Left lung (tissue), 10 donors: Measurements from ENCODE around the gene AP1G2. TPM values are rescaled to one million over a fixed set of nuclear protein-coding genes. Genes with fewer than 3 reads are reported as not detected.

Experiments used
- ATAC-seq: fragments of 200-7000 bp; cut with Tn5 transposase; one replicate; pipeline ENCODE4 v1.9.1; 2020; ENCODE audit warnings: moderate library complexity
- DNase-seq, 4 donors: peaks; one replicate each; pipeline ENCODE4 v3.0.0-alpha.2; 2013 to 2020
- H3K27ac ChIP-seq, 2 donors: fragments of 200-600 bp; sonication (generic) in 1 of 2; one replicate each; pipeline versions ENCODE4 v1.5.0 to v1.8.0; 2020 to 2021
- H3K27me3 ChIP-seq, 2 donors: fragments of 200-600 bp; sonication (generic) in 1 of 2; one replicate each; pipeline versions ENCODE4 v1.5.0 to v1.8.0; 2020 to 2021
- H3K36me3 ChIP-seq, 2 donors: fragments of 200-600 bp; sonication (generic) in 1 of 2; one replicate each; pipeline versions ENCODE4 v1.5.0 to v1.8.0; 2020 to 2021
- H3K4me1 ChIP-seq, 2 donors: fragments of 200-600 bp; one replicate each; pipeline ENCODE4 v1.8.0; 2021
- H3K4me3 ChIP-seq, 2 donors: fragments of 200-600 bp; sonication (generic) in 1 of 2; one replicate each; pipeline versions ENCODE4 v1.5.0 to v1.8.0; 2020 to 2021; ENCODE audit warnings: mild to moderate bottlenecking in 1 of 2
- H3K9me3 ChIP-seq, 2 donors: fragments of 200-600 bp; sonication (generic) in 1 of 2; one replicate each; pipeline versions ENCODE4 v1.5.0 to v1.8.0; 2020 to 2021
- intact Hi-C, 2 donors: fragments of 100-400 bp; cut with DNase I; formaldehyde crosslinking; loops; one replicate each; pipeline versions ENCODE4 v1.11.2 to v1.14.2; 2022
- polyA plus RNA-seq, 6 donors: library from polyadenylated mRNA; unstranded; fragments of 120-200 nt; gene quantifications; one replicate each; pipeline ENCODE4 v1.2.1, GENCODE V29; 2013; ENCODE audit not compliant: insufficient read length in 6 of 6
- total RNA-seq, 2 donors: library from RNA; stranded (reverse); fragmentation: NEBNext Ultra II Directional; extraction: Animal tissue kit (Norgen Biotek cat#: 25700); gene quantifications; one replicate each; pipeline ENCODE4 v1.2.1, GENCODE V29; 2021
- TF ChIP-seq, protein P1 (sequence below), 2 donors: fragments of 200-600 bp; sonication (generic) in 1 of 2; IDR thresholded peaks; one replicate each; pipeline versions ENCODE4 v1.5.0 to v1.8.0; 2021; ENCODE audit warnings: antibody characterized with exemption in 2 of 2
- donor health status: DM: no; HTN: yes; CAD: no.
- donor health status: DM: no; HTN: no; CAD: no.

Gene AP1G2
- total and polyA plus RNA-seq, 8 donors, result 60.6 to 121 (median 93.3) TPM

DNA sequence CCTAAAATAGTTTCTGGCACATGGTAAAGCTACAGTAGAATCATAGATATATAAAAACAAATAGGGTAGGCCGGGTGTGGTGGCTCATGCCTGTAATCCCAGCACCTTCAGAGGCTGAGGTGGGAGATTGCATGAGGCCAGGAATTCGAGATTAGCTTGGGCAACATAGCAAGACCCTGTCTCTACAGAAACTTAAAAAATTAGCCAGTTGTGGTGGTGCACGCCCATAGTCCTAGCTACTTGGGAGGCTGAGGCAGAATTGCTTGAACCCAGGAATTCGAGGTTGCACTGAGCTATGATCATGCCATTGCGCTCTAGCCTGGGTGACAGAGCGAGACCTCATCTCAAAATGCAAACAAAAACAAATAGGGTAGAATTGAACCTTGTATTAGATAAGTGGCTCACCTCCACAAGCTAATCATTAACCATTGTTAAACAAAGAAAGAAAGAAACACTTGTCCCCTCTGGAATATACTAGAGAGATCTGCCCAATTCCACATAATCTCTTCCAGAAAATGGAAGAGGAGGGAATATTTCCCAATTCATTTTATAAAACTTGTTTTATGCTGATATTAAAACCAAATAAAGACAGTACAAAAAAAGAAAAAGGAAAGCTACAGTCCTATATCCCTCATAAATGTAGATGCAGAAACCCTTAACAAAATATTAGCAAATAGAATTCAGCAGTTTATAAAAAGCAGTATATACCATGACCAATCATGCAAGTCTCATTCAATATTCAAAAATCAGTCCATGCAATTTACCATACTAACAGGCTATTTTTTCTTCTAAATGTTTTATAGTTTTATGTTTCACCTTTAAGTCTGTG, 45.9 kb upstream of the AP1G2 start:
- Histone ChIP-seq H3K27me3 (no peaks in the 10 kb centered on the region), H3K27ac (peak overlapping the region in 1 of 2 donors; percentile 56), H3K36me3 (no peaks in the 10 kb centered on the region), H3K9me3 (no peaks in the 10 kb centered on the region), H3K4me3 (no peak overlapping the region), H3K4me1 (no peaks in the 10 kb centered on the region)
- no peak for DNase-seq
- peak; percentile 17 for ATAC-seq
- intact Hi-C loops, result no loop called here
- TF ChIP-seq, protein P1, sequence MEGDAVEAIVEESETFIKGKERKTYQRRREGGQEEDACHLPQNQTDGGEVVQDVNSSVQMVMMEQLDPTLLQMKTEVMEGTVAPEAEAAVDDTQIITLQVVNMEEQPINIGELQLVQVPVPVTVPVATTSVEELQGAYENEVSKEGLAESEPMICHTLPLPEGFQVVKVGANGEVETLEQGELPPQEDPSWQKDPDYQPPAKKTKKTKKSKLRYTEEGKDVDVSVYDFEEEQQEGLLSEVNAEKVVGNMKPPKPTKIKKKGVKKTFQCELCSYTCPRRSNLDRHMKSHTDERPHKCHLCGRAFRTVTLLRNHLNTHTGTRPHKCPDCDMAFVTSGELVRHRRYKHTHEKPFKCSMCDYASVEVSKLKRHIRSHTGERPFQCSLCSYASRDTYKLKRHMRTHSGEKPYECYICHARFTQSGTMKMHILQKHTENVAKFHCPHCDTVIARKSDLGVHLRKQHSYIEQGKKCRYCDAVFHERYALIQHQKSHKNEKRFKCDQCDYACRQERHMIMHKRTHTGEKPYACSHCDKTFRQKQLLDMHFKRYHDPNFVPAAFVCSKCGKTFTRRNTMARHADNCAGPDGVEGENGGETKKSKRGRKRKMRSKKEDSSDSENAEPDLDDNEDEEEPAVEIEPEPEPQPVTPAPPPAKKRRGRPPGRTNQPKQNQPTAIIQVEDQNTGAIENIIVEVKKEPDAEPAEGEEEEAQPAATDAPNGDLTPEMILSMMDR (IDR thresholded peaks at IDR 0.05), result no peak

GRCh38 chr14:23612802-23613201, 45.2 kb upstream of the AP1G2 start:
- TF ChIP-seq, protein P1 (IDR thresholded peaks at IDR 0.05), result no peak
- Histone ChIP-seq H3K27me3 (no peaks in the 10 kb centered on the region), H3K9me3 (no peaks in the 10 kb centered on the region), H3K4me1 (no peaks in the 10 kb centered on the region), H3K27ac (peak overlapping the region in 1 of 2 donors; percentile 56), H3K36me3 (no peaks in the 10 kb centered on the region), H3K4me3 (peak overlapping the region in 1 of 2 donors; percentile 6)
- no peak for ATAC-seq
- intact Hi-C loops, result no loop called here
- no peak for DNase-seq

DNA sequence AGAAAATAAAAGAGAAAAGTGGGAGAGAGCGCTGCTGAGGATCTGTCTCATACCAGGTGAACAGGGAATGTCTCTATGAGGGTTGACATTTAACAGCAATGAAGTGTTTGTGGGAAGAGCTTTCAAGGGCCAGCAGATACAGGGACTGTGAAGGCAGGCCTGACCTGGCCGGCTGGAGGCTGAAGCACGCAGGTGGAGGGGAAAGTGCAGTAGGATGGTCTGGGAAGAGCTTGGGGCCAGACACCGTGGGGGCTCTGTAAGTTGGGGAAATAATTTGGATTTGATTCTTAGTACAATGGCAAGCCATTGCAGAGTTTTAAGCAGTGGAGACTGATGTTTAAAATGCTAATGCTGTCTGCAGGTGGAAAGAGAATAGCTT, 44.8 kb upstream of the AP1G2 start:
- Histone ChIP-seq H3K27ac (peak overlapping the region; percentile 38 to 56), H3K4me1 (no peaks in the 10 kb centered on the region), H3K36me3 (no peaks in the 10 kb centered on the region), H3K4me3 (peak overlapping the region in 1 of 2 donors; percentile 6), H3K27me3 (no peaks in the 10 kb centered on the region), H3K9me3 (no peaks in the 10 kb centered on the region)
- intact Hi-C loops, result no loop called here
- peak in 1 of 4 donors; percentile 46 for DNase-seq
- TF ChIP-seq, protein P1 (IDR thresholded peaks at IDR 0.05), result no peak
- peak; percentile 83 for ATAC-seq

- intact Hi-C loops, result no loop called here
- H3K4me1 ChIP-seq, result no peaks in the 10 kb centered on the region
These were observed 43.3 kb upstream of the AP1G2 start for GRCh38 chr14:23610815-23611289.

More at GRCh38 chr14:23610815-23611289, 43.3 kb upstream of the AP1G2 start:
- H3K9me3 ChIP-seq, result no peaks in the 10 kb centered on the region
- no peak for ATAC-seq
- TF ChIP-seq, protein P1 (IDR thresholded peaks at IDR 0.05), result no peak
- H3K36me3 ChIP-seq, result no peaks in the 10 kb centered on the region
- no peak overlapping the region for H3K4me3 ChIP-seq
- H3K27ac ChIP-seq, result peak overlapping the region; percentile 38 to 56
- DNase-seq, result no peak
- H3K27me3 ChIP-seq, result no peaks in the 10 kb centered on the region
